HG03571 (cell line): ENCODE data around the gene UBL4B.

ENCODE experiments used
- ATAC-seq: cut with Tn5 transposase; IDR thresholded peaks from one replicate; pipeline ENCODE4 v1.9.1; 2021; ENCODE audit not compliant: unreplicated experiment

The UBL4B gene

DNA sequence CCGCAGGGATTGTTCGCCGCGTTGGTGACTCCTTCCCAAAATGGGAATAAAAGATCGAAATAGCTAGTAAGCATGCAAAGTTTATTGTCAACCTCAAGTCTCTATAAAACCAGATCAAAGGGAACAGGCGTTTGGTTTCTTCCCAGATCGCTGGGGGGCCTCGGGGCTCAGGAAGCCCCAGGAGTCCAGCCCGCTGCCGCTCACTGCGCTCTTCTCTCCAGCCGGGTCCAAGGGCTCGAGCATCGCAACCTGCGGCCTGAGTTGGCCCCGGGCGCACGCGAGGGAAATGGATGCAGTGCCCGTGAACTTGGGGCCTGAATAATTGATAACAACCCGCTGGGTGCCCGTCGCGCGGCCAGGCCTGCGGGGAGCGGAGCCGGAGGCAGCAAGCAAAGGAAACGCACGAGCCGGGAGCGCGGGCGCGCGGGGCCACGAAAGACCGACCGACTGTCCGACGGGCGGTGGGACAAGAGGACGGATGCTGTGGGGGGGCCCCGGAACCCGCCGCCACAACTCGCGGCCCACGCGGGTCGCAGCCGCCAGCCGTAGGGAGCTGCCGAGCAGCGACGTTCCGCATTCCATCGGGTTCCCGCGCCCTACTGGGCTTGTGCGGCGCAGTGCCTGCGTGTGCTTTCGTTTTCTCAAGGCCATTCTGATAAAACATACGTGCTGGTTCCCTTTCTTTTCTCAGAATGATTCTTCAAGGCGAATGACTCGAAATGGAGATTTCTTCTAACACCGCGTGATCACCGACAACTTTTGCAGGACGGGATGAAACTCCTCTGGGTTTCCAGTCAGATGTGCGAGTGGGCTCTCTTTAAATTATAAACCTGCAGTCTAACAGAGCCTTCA is 27.8 kb upstream of the UBL4B start:
- ATAC-seq: no peak

DNA sequence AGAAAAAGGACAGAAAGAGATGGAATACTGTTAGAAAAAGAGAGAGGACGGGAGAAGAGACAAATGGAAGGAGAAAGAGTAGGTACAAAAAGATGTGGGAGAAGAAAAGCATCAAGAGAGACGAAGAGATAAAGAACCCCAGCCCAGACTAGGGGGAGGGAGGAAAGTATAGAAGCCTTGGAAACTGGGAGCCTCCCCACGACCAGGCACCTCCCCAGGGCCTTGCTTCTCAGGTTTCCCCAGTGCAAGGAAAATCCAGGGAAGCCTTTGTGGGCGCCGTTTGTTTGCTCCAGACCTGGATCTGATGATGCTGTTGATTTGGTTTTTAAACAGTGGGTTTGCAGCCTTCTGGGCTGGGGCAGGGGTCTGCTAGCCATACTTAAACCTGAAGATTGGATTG is 26.6 kb upstream of the UBL4B start:
- no peak for ATAC-seq

DNA sequence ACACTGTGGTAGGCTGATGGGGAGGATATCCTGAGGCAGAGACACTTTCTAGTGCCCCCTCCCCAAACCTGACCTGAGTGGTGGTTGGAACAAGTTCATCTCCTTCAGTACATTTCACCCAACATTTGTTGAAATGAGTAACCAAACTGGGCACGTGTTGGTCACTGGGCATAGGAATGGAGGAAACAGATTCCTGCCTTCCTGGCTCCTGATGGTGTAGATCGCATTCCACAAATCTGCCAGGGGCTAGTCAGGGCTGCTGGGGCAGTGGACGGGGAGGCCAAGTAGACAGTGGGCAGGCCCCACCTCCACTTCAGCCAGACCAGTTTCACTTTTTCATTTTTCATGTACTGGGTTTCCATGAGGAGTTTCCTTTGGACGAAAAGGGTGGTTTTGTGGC is 25.3 kb upstream of the UBL4B start:
- no peak for ATAC-seq

DNA sequence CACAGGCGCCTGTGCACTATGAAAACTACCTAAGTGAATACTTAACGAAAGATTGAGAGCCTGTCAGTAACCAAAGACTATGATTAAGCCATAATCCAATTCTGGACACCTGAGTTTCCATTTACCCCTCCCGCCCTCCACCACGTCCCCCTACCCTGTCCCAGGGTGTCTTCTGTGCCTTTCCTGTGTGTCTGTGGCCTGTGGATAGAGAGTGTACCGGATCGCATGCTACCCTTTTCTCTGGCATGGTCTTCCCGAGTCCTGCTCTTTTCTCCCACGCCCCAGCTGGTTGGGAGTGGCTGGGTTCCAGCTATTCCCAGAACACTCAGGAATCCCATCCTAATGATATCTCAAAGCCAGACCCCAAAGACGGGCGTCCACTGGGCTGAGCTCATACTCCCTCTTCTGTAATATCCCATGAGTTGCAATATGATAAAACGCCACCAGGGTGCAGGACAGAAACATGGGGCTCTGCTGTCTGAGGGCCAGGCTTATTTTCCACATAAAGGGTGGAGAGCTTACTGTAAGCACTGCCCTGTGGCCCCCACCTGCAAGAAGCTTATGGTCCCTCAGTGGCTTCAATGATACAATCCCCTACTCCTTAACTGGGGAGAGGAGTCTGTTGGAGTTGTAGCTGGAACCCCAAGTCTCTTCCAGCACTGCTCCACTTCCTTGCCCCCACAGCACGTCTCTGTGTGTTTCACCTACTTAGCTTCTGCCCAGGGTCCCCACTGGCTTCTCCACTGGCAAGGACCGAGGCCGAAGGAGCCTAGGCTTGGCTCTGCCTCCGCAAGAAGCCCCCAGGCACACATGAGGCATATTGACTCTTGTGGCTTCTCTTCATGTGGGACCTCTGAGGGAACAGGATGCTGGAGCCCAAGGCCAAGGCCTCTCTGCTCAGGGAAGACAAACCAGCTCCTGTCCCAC is 24.2 kb upstream of the UBL4B start:
- no peak for ATAC-seq

DNA sequence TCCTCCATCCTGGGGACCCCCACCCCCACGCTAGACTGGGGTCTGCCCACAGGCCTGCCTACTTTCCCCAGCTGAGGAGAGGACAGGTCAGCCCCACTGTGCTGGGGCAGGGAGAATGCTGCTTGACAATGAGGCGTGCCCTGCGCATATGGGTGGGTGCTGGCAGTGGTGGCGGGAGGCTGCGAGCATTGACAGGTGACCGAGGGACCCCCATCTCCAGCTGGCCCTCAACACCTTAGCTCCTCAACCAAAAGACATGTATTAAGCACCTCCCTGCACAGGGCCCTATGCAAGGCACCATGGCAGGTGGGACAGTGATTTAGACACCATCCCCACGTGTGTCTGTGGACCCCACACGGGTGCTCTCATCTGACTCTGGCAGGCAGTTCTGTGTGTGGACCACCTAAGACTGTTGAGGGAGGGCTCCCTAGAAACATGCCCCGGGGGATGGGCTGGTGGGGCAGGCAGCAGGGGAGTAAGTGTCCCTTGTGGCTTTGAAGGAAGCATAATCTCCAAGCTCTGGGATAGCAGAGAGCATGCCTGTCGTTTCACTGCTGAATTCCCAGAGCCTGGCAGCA is 23.4 kb upstream of the UBL4B start:
- no peak for ATAC-seq

DNA sequence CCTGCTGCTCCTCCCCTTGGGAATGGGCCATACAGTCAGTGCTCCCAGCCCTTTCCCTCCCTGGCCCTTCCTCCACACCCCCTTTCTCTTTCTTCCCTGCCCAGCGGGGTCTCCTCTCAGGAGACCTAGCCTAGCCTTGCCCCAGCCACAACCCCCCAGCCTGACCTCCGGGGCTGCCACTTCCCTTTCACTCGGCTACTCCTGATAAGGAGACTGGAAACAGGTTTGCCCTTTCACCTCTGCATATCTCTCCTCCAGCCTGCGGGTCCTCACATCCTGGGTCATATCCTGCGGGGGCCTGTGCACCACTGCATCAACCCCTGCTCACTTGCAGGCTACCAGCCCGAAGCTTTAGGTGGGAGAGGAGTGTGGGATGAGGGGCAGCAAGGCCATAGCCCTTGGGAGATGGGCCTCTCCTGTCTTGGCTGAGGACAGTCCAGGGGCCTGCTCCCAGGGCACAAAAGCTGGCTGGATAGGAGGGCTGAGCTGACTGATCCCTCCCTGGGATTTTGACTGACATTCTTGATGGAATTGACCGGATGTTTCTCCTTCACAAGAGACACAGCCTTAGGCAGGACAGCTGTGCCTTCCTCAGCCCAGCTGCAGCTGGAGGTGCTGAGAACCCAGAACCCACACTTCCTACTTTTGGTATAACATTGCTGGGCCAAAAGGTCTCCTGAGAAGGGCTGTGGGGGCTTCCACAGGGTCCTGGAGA is 22.5 kb upstream of the UBL4B start:
- ATAC-seq: no peak

DNA sequence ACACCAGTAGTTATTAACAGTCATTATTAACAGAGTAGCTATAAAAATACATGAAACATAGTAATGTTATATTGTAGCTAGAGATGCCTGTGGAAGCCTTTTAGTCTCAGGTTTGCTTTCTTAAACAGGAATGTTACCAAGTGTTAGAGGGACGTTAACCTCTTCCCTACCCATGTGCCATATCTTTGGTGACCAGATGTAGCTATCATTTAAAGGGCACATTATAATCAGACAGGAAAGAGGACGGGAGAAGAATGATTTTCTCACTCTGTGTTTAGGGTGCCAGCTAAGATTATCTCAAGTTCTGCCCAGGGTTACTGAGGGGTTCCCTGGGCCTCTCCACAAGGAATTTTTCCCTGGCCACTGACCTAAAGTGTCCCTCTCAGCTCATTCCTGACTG is 20.9 kb upstream of the UBL4B start:
- no peak for ATAC-seq

DNA sequence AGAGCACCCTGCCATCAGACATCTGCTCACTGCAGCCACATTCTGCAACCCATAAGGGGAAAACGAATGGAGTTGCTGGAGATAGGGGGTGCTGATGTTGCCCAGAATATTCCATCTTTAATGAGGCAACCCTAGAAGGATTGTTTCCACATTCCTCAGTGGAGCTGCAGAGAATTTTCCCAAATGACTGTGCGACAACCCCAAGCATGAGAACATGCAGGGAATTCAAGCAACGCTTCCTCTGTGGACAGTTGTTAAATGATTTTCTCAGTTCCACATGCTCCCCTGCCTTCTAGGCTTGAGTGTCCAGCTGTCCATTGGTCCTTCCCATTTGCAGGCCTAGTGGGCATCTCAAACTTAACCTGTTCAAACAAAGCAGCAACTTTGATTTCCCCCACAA is 20.5 kb upstream of the UBL4B start:
- no peak for ATAC-seq

DNA sequence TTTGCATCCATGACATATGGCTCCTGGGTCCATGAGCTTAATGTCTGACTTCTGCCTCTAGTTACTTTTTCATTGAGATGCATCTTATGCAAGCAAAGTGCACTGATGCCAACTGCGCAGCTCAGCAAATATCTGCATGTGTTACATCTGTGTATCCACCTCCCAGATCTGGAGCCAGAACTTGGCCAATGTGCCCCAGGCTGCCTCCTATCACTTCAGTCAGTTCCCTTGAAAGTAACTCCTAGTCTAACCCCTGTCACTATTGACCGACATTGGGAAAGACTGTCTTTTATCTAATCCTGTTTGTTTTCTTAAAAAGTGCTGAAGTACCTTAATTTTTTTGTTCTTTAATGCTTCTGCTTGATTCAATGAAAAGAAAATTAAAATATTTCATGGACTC is 19.3 kb upstream of the UBL4B start:
- ATAC-seq: no peak

DNA sequence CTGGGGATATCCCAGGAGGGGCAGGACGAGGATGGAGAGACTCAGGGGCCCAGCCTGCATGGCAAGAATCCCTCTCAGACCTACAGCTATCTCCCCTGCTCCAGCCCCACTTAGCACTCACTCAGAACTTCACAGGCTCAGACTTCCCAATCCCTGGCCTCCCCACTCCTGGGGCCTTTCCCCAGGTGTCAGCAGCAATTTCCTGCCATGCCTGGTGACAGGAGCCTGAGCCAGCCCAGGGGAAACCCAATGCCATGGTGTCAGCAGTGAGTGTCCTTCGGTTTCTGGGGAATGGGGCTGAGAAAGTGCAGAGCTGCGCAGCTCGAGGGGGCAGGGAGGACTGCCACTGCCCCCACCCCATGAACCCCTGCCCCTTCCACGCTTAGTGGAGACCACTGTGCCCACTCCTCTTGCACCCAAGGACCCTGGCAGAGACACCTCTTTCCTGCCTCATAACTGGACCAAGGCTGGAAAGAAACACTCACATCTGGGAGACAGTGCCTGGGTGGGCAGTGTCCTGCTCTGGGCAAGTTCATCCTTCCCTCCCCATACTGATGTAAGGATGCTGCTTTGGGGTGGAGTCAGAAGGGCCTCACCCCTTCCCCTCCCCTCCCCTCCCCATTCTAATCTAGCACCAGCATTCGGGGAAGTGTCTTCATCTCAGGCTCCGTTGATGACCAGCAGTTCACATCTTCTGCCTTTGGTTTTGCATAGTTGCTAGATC is 17.1 kb upstream of the UBL4B start:
- no peak for ATAC-seq

DNA sequence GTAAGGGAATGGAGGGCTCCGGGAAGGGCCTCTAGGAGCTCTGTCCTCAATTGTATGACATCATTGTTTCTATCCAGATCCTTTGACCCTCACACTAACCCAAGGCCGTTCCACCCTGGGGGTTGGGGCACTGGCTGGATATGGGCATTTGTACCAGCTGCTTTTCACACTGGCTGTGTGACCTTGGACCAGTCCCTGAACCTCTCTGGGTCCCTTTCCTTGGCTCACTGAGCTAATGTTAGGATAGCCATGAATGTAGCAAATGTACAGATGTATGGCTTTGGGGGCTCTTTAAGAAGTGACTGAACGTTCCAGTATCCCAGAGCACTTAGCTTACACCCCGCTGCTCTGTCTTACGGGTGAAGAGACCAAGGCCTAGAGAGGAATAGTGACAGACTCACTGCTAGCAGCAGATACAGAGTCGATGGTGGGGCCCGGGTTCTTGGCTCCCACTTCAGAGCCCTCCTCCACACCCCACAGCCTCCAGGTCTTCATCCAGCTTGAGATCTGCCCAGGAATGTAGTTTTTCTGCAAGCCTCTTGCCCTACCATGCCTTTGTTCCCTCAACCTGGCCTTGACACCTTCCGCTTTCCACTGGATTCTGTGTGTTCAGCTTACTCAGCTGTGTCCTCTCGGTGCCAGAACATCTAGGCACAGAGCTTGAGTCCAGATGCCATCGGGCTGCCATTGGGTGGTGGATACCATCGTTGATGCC is 14.6 kb upstream of the UBL4B start:
- ATAC-seq: no peak

DNA sequence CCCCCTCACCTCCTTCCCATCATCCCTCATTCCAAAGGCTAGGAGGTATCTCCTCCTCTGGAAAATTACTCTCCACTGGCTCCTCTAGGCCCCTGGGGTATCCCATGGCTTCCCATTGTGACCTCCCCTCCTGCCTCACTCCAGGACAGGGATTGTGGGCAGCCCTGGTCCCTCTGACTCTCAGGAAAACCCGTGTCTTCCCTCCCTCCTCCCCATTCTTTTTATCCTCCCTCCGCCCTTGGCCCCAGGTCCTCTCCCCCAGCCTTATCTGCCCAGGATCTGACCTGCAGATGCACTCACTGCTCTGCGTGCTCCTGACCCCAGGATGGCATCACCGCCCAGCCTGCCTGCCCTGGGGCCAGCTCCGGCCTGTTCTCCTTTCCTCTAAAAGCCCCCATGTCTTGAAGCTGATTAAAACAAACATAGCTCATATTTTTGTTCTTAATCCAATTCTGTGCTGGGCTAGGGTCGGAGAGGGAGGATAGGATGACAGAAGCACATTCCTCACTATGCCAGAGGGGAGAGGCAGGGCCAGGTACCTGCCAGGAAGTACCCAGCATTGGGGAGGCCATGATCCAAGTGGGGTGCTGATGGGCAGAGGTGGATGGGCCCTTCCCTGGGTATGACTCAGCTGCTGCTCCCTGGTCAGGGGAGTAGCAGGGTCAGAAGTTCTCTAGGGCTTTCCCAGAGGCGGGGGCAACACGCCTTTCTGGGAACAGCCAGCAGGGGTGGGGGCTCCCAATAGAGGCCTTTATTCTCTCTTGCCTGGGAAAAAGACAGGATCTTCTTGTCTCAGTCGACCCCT is 13.8 kb upstream of the UBL4B start:
- no peak for ATAC-seq

DNA sequence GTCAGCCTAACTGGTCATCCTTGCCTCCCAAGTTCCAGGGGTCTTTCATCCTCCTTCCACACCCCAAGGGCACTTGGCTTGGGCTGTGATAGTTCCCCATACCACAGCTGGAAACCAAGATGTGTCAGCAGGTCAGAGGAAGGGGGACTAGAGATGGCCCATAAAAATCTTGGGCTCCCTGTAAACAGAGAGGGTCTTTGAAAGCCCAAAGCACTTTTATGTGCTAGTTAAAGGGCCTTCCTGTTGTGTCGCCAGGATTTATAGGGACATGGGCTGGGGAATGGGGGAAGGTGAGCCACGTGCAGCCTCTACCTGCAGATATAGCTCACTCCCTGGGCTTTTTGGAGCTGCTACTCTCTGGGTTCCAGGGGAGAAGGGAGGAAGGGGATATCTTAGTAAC is 11.9 kb upstream of the UBL4B start:
- ATAC-seq: no peak

DNA sequence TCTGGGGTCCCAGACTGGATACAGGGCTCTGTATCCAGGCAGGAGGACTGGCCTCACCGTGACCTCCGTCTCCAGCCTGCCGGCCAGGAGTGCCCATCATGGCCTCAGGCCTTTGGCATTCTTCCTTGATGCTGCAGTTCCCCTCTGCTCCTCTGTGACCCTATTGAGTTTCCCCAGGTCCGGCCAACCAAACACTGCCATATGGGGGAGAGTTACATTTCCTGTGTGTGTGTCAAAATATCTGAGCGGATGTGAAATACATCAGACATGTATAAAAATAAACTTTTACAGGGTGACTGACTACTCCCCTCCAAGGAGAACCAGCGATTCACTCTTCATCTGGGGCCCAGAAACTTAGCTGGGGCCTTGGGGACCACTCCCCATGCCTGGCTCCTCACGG is 10.2 kb upstream of the UBL4B start:
- ATAC-seq: no peak

DNA sequence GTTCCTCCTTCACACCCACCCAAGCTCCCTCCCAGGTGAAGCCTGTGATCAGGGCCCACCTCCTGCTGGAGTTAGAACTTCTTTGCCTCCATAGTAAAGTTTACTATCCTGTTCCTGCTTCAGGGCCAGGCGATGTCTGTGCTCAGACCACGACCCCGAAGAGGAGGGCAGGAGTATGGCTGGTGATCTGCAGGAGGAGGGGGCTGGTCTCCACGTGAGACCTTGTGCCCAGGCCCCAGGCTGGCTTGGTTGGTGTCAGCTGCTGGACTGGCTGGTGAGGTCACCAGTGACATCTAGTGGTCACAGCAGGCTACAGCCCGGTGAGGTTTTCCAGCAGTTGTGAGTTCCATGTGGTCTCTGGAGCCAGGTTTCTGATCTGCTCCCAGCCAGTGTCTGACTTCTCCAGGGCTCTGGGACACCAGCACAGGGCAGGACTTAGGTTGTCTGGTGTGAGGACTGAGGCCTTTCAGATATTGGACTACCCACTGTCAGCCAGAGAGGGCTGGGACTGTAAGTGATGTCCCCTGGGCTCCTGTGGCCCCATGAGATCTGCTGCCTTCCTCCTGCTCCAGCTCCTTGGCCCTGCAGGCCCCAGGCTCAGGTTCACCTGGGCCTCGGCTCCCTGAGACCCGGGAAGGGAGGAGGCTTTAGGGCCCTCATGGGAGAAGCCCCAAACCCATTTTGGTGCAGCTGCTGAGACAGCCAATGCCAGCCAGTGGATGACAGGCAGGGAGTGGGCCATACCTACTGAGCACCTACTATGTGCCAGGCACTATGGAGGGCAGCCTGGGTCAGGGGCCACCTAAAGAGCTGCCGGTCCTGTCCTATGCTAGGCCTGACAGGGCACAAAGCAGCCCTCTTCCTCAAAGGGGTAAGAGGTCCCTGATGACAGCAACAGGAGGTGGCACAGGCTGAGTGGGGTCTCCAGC is 6.0 kb upstream of the UBL4B start:
- no peak for ATAC-seq

DNA sequence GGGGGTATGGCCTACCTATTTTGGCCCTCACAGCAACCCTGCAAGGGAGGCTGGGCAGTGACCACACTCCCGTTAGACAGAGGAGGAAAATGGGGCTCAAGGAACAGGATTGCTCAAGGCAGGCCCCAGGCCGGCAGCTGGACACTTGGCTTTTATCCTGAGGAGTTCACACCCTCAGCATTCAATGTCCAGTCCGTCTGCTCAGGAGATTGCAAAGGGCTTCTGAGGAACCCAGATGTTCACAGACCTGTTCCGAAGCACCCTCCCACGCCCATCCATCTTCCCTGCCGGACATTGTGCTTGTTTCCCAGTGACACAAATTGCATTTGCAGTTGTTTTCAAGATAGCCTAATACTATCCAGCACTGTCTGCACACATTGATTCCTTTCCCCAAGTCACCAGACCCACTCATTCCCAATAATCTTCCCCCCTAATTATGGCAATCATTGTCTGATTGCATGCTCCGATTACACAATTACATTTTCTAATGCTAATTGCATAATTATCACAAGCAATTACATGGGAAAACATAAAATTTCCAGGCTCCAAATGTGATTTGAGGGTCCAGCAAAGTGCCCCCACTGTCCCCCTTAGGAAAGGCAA is 4.3 kb upstream of the UBL4B start:
- no peak for ATAC-seq

DNA sequence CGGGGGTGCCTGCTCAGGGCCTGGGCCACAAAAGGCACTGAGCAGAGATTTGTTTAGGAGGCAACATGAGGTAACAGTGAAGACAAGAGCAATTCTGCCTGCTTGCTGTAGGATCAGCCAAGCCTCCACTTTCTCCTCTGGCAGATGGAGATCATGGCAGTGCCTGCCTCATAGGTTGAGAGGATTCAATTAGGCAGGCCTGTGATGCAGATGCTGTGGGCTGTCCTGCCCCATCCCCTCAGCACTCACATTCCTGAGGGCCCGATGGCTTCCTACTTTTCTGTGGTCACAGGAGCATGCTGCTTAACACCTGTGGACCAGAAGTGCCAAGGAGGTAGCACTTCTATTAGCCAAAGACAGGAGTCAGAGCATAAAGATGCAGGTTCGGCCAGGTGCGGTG is 1.2 kb upstream of the UBL4B start:
- no peak for ATAC-seq

DNA sequence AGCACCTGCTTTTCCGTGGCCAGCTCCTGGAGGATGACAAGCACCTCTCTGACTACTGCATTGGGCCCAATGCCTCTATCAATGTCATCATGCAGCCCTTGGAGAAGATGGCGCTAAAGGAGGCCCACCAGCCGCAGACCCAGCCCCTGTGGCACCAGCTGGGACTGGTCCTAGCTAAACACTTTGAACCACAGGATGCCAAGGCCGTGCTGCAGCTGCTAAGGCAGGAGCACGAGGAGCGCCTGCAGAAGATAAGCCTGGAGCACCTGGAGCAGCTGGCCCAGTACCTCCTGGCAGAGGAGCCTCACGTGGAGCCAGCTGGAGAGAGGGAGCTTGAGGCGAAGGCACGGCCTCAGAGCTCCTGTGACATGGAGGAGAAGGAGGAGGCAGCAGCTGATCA is 413 bp downstream of the UBL4B start:
- ATAC-seq: no peak
